Panc1 (cell line): ENCODE measurements around the gene ZNRF4.

Experiments used
- POLR2AphosphoS5 ChIP-seq: IDR thresholded peaks from 2 replicates; pipeline ENCODE4 v1.6.1; 2012; ENCODE audit warnings: mild to moderate bottlenecking, low read depth, low read length, moderate library complexity
- TCF7L2 ChIP-seq: IDR thresholded peaks from 2 replicates; pipeline ENCODE4 v1.6.1; 2011; ENCODE audit warnings: mild to moderate bottlenecking, low read depth, low read length, inconsistent platforms
- TF ChIP-seq, protein P1 (sequence below), 2 experiments: IDR thresholded peaks; 2 replicates each; pipeline ENCODE4 v1.6.1; 2011 to 2012; ENCODE audit warnings: low read depth in 2 of 2, control low read depth in 1 of 2, low read length in 1 of 2, mild to moderate bottlenecking in 1 of 2, moderate library complexity in 1 of 2; ENCODE audit not compliant: insufficient read depth in 1 of 2
- TF ChIP-seq, protein P2 (sequence below): fragments of 450-650 bp; IDR thresholded peaks from 2 replicates; pipeline ENCODE4 v1.5.1; 2017; ENCODE audit warnings: mild to moderate bottlenecking

- TF ChIP-seq POLR2AphosphoS5 (no peak), TCF7L2 (no peak)
- TF ChIP-seq, protein P1, sequence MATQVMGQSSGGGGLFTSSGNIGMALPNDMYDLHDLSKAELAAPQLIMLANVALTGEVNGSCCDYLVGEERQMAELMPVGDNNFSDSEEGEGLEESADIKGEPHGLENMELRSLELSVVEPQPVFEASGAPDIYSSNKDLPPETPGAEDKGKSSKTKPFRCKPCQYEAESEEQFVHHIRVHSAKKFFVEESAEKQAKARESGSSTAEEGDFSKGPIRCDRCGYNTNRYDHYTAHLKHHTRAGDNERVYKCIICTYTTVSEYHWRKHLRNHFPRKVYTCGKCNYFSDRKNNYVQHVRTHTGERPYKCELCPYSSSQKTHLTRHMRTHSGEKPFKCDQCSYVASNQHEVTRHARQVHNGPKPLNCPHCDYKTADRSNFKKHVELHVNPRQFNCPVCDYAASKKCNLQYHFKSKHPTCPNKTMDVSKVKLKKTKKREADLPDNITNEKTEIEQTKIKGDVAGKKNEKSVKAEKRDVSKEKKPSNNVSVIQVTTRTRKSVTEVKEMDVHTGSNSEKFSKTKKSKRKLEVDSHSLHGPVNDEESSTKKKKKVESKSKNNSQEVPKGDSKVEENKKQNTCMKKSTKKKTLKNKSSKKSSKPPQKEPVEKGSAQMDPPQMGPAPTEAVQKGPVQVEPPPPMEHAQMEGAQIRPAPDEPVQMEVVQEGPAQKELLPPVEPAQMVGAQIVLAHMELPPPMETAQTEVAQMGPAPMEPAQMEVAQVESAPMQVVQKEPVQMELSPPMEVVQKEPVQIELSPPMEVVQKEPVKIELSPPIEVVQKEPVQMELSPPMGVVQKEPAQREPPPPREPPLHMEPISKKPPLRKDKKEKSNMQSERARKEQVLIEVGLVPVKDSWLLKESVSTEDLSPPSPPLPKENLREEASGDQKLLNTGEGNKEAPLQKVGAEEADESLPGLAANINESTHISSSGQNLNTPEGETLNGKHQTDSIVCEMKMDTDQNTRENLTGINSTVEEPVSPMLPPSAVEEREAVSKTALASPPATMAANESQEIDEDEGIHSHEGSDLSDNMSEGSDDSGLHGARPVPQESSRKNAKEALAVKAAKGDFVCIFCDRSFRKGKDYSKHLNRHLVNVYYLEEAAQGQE (IDR thresholded peaks at IDR 0.05; ENCODE audit: insufficient read depth in 1 of 2, low read depth in 2 of 2, low read length in 1 of 2), result no peak
- TF ChIP-seq, protein P2, sequence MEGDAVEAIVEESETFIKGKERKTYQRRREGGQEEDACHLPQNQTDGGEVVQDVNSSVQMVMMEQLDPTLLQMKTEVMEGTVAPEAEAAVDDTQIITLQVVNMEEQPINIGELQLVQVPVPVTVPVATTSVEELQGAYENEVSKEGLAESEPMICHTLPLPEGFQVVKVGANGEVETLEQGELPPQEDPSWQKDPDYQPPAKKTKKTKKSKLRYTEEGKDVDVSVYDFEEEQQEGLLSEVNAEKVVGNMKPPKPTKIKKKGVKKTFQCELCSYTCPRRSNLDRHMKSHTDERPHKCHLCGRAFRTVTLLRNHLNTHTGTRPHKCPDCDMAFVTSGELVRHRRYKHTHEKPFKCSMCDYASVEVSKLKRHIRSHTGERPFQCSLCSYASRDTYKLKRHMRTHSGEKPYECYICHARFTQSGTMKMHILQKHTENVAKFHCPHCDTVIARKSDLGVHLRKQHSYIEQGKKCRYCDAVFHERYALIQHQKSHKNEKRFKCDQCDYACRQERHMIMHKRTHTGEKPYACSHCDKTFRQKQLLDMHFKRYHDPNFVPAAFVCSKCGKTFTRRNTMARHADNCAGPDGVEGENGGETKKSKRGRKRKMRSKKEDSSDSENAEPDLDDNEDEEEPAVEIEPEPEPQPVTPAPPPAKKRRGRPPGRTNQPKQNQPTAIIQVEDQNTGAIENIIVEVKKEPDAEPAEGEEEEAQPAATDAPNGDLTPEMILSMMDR, result no peak
Measured at GRCh38 chr19:5436948-5437306, 18.3 kb upstream of the ZNRF4 start.
